HepG2 (cell line): ENCODE measurements around the gene ZNF865. TPM values are rescaled to one million over a fixed set of nuclear protein-coding genes. Genes with fewer than 3 reads are reported as not detected.

ENCODE experiments used
- IKZF1 ChIP-seq: fragments of 450-650 bp; IDR thresholded peaks from 2 replicates; pipeline ENCODE4 v1.7.1; 2016
- MIXL1 ChIP-seq: IDR thresholded peaks from 2 replicates; pipeline ENCODE4 v1.6.1; 2016
- PHB2 ChIP-seq: fragments of 450-650 bp; IDR thresholded peaks from 2 replicates; pipeline ENCODE4 v1.6.1; 2018; ENCODE audit not compliant: partially characterized antibody
- TRIM24 ChIP-seq: sonication (generic); formaldehyde crosslinking; IDR thresholded peaks from 2 replicates; pipeline ENCODE4 v1.8.0; 2022; ENCODE audit warnings: mild to moderate bottlenecking, missing genetic modification reagents
- ZFP62 ChIP-seq: sonication (generic); formaldehyde crosslinking; IDR thresholded peaks from 2 replicates; pipeline ENCODE4 v1.4.0; 2020; ENCODE audit warnings: missing genetic modification reagents
- ZNF121 ChIP-seq: sonication (generic); formaldehyde crosslinking; IDR thresholded peaks from 2 replicates; pipeline ENCODE4 v1.5.0; 2020; ENCODE audit warnings: mild to moderate bottlenecking, missing genetic modification reagents
- ZNF143 ChIP-seq: sonication (generic); formaldehyde crosslinking; IDR thresholded peaks from 2 replicates; pipeline ENCODE4 v1.4.0; 2020; ENCODE audit warnings: missing genetic modification reagents
- ZNF260 ChIP-seq: sonication (generic); formaldehyde crosslinking; IDR thresholded peaks from 2 replicates; pipeline ENCODE4 v1.4.0; 2020; ENCODE audit warnings: missing genetic modification reagents, low read depth, mild to moderate bottlenecking, borderline replicate concordance
- ZNF407 ChIP-seq: sonication (generic); formaldehyde crosslinking; IDR thresholded peaks from one replicate; pipeline ENCODE4 v1.5.1; 2020; ENCODE audit warnings: mild to moderate bottlenecking, missing genetic modification reagents; ENCODE audit errors: not compliant biosample characterization
- ZNF589 ChIP-seq: sonication (generic); formaldehyde crosslinking; conservative IDR thresholded peaks from 2 replicates; pipeline ENCODE4 v1.8.0; 2022; ENCODE audit warnings: mild to moderate bottlenecking, moderate library complexity, missing genetic modification reagents
- ZNF678 ChIP-seq: sonication (generic); formaldehyde crosslinking; IDR thresholded peaks from 2 replicates; pipeline ENCODE4 v1.4.0; 2020; ENCODE audit warnings: mild to moderate bottlenecking, missing genetic modification reagents
- ZNF7 ChIP-seq: IDR thresholded peaks from 2 replicates; pipeline ENCODE4 v1.6.1; 2016; ENCODE audit warnings: missing biosample characterization, missing genetic modification reagents
- ZNF703 ChIP-seq: sonication (generic); formaldehyde crosslinking; IDR thresholded peaks from 2 replicates; pipeline ENCODE4 v1.5.1; 2020; ENCODE audit warnings: missing genetic modification reagents, mild to moderate bottlenecking, moderate library complexity, borderline replicate concordance
- polyA plus RNA-seq, 8 experiments: library from polyadenylated mRNA; depleted of rRNA in 3 of 8; stranded (reverse) in 7 of 8; unstranded in 1 of 8; fragments of >200 nt; fragmentation: Illumina TruSeq in 4 of 8; extraction: Trizol in 4 of 8; gene quantifications; 2 replicates each; pipeline versions ENCODE4 v1.2.1 to v1.2.3, GENCODE V29; 2011 to 2016; ENCODE audit warnings: low read depth in 4 of 8, missing spikeins in 1 of 8, mixed read lengths in 1 of 8; ENCODE audit not compliant: insufficient read depth in 1 of 8
- total RNA-seq, 5 experiments: library from RNA; depleted of rRNA; stranded (reverse); fragments of >200 nt; fragmentation: Illumina TruSeq; extraction: Trizol; gene quantifications; 2 replicates each; pipeline ENCODE4 v1.2.3, GENCODE V29; 2016; ENCODE audit warnings: low read depth in 1 of 5
- TF ChIP-seq, protein P1 (sequence below): sonication (generic); formaldehyde crosslinking; conservative IDR thresholded peaks from 2 replicates; pipeline ENCODE4 v1.8.0; 2022; ENCODE audit warnings: low read depth, missing genetic modification reagents
- TF ChIP-seq, protein P2 (sequence below): sonication (generic); formaldehyde crosslinking; IDR thresholded peaks from 2 replicates; pipeline ENCODE4 v1.5.1; 2020; ENCODE audit warnings: mild to moderate bottlenecking, missing genetic modification reagents, borderline replicate concordance
- TF ChIP-seq, protein P3 (sequence below): sonication (generic); formaldehyde crosslinking; IDR thresholded peaks from 2 replicates; pipeline ENCODE4 v1.4.0; 2020; ENCODE audit warnings: missing genetic modification reagents, borderline replicate concordance

ZNF865 gene
- total and polyA plus RNA-seq, 2 of the 13 experiments (the other 11 are each of a cell fraction or from before 2014, with no cell fraction given), result 0.93 to 1.0 TPM

DNA sequence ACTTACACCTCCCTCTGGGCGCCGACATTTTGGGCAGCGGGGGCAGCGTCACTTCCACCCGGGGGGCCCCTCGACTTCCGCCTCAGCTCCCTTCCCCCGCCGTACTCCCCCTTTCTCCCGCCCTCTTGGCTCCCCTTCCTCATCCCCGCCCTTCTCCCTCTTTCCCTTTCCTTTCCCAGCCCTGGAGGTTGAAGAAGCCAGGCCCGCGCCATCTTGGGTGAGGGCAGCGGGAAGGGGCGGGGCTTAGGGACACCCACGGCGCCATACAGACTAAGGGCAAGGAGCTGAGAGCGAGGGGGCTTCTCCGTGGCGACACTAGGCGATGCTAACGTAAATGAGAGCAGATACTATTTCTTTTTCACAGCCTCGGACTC is 6.0 kb upstream of the ZNF865 start, which contains the start of gene FIZ1 (continued):
- TF ChIP-seq ZNF407 (CRISPR knock-in tag) (no peak), TRIM24 (CRISPR knock-in tag) (no peak), ZNF678 (CRISPR knock-in tag) (no peak), PHB2 (no peak), ZFP62 (CRISPR knock-in tag) (no peak), ZNF703 (CRISPR knock-in tag) (0 out of 2 replicates have a peak, but pooled peaks have one; percentile 49), IKZF1 (no peak), ZNF121 (CRISPR knock-in tag) (no peak), ZNF143 (CRISPR knock-in tag) (0 out of 2 replicates have a peak, but pooled peaks have one; percentile 38), ZNF260 (CRISPR knock-in tag) (no peak), MIXL1 (no peak), ZNF589 (CRISPR knock-in tag) (no peak), ZNF7 (CRISPR knock-in tag) (no peak)
- TF ChIP-seq, protein P1, sequence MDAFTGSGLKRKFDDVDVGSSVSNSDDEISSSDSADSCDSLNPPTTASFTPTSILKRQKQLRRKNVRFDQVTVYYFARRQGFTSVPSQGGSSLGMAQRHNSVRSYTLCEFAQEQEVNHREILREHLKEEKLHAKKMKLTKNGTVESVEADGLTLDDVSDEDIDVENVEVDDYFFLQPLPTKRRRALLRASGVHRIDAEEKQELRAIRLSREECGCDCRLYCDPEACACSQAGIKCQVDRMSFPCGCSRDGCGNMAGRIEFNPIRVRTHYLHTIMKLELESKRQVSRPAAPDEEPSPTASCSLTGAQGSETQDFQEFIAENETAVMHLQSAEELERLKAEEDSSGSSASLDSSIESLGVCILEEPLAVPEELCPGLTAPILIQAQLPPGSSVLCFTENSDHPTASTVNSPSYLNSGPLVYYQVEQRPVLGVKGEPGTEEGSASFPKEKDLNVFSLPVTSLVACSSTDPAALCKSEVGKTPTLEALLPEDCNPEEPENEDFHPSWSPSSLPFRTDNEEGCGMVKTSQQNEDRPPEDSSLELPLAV, result no peak
- TF ChIP-seq, protein P2, sequence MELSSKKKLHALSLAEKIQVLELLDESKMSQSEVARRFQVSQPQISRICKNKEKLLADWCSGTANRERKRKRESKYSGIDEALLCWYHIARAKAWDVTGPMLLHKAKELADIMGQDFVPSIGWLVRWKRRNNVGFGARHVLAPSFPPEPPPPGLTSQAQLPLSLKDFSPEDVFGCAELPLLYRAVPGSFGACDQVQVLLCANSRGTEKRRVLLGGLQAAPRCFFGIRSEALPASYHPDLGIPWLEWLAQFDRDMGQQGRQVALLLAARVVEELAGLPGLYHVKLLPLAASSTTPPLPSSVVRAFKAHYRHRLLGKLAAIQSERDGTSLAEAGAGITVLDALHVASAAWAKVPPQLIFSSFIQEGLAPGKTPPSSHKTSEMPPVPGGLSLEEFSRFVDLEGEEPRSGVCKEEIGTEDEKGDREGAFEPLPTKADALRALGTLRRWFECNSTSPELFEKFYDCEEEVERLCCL (CRISPR knock-in tag), result no peak
- TF ChIP-seq, protein P3, sequence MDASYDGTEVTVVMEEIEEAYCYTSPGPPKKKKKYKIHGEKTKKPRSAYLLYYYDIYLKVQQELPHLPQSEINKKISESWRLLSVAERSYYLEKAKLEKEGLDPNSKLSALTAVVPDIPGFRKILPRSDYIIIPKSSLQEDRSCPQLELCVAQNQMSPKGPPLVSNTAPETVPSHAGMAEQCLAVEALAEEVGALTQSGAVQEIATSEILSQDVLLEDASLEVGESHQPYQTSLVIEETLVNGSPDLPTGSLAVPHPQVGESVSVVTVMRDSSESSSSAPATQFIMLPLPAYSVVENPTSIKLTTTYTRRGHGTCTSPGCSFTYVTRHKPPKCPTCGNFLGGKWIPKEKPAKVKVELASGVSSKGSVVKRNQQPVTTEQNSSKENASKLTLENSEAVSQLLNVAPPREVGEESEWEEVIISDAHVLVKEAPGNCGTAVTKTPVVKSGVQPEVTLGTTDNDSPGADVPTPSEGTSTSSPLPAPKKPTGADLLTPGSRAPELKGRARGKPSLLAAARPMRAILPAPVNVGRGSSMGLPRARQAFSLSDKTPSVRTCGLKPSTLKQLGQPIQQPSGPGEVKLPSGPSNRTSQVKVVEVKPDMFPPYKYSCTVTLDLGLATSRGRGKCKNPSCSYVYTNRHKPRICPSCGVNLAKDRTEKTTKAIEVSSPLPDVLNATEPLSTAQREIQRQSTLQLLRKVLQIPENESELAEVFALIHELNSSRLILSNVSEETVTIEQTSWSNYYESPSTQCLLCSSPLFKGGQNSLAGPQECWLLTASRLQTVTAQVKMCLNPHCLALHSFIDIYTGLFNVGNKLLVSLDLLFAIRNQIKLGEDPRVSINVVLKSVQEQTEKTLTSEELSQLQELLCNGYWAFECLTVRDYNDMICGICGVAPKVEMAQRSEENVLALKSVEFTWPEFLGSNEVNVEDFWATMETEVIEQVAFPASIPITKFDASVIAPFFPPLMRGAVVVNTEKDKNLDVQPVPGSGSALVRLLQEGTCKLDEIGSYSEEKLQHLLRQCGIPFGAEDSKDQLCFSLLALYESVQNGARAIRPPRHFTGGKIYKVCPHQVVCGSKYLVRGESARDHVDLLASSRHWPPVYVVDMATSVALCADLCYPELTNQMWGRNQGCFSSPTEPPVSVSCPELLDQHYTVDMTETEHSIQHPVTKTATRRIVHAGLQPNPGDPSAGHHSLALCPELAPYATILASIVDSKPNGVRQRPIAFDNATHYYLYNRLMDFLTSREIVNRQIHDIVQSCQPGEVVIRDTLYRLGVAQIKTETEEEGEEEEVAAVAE (CRISPR knock-in tag), result no peak
